GM23248 (cell line): ENCODE data around the gene ANKRD62. TPM values are rescaled to one million over a fixed set of nuclear protein-coding genes. Genes with fewer than 3 reads are reported as not detected.

ENCODE experiments used
- DNase-seq: peaks from one replicate; pipeline ENCODE4 v3.0.0-alpha.2; 2015
- H2AFZ ChIP-seq: fragments of 200-600 bp; sonication (generic); 2 replicates; pipeline ENCODE4 v1.6.1; 2016; ENCODE audit warnings: antibody characterized with exemption
- H3F3A ChIP-seq: fragments of 200-600 bp; sonication (generic); 2 replicates; pipeline ENCODE4 v1.6.1; 2016; ENCODE audit warnings: mild to moderate bottlenecking, antibody characterized with exemption, mixed run types; ENCODE audit not compliant: insufficient read depth
- H3K27ac ChIP-seq: fragments of 200-600 bp; sonication (generic); 2 replicates; pipeline ENCODE4 v1.5.1; 2016; ENCODE audit warnings: mild to moderate bottlenecking
- H3K27me3 ChIP-seq: fragments of 200-600 bp; sonication (generic); replicated peaks from 2 replicates; pipeline ENCODE4 v1.6.1; 2016; ENCODE audit warnings: mild to moderate bottlenecking; ENCODE audit not compliant: insufficient read depth
- H3K36me3 ChIP-seq: fragments of 200-600 bp; sonication (generic); 2 replicates; pipeline ENCODE4 v1.6.1; 2016; ENCODE audit warnings: low read depth, mild to moderate bottlenecking
- H3K4me1 ChIP-seq: fragments of 200-600 bp; sonication (generic); 2 replicates; pipeline ENCODE4 v1.6.1; 2016; ENCODE audit warnings: mild to moderate bottlenecking; ENCODE audit not compliant: insufficient read depth
- H3K4me2 ChIP-seq: fragments of 200-600 bp; sonication (generic); one replicate; pipeline ENCODE4 v1.6.1; 2016; ENCODE audit warnings: mild to moderate bottlenecking; ENCODE audit not compliant: unreplicated experiment
- H3K4me3 ChIP-seq: fragments of 200-600 bp; sonication (generic); 2 replicates; pipeline ENCODE4 v1.5.1; 2016; ENCODE audit warnings: mild to moderate bottlenecking
- H3K79me2 ChIP-seq: fragments of 200-600 bp; sonication (generic); 2 replicates; pipeline ENCODE4 v1.6.1; 2016; ENCODE audit warnings: mild to moderate bottlenecking; ENCODE audit not compliant: insufficient read depth
- H3K9ac ChIP-seq: fragments of 200-600 bp; sonication (generic); 2 replicates; pipeline ENCODE4 v1.6.1; 2016; ENCODE audit warnings: mild to moderate bottlenecking
- H3K9me2 ChIP-seq: fragments of 200-600 bp; sonication (generic); 2 replicates; pipeline ENCODE4 v1.6.1; 2016; ENCODE audit warnings: mixed run types, mild to moderate bottlenecking, moderate library complexity; ENCODE audit not compliant: insufficient read depth
- H3K9me3 ChIP-seq: fragments of 200-600 bp; sonication (generic); one replicate; pipeline ENCODE4 v1.6.1; 2017; ENCODE audit warnings: low read depth
- H4K20me1 ChIP-seq: fragments of 200-600 bp; sonication (generic); 2 replicates; pipeline ENCODE4 v1.6.0; 2016; ENCODE audit not compliant: insufficient read depth
- EZH2 ChIP-seq: fragments of 200-600 bp; sonication (generic); IDR thresholded peaks from 2 replicates; pipeline ENCODE4 v1.6.1; 2018; ENCODE audit warnings: antibody characterized with exemption, mild to moderate bottlenecking; ENCODE audit not compliant: insufficient read depth, poor library complexity, severe bottlenecking
- EZH2phosphoT487 ChIP-seq: fragments of 200-600 bp; sonication (generic); IDR thresholded peaks from 2 replicates; pipeline ENCODE4 v1.6.1; 2018; ENCODE audit warnings: antibody characterized with exemption, moderate library complexity, mild to moderate bottlenecking, low read depth; ENCODE audit not compliant: insufficient read depth
- WGBS, 2 experiments: methylation state at CpG; one replicate each; pipeline ENCODE4 v1.1.6; 2015 to 2017; ENCODE audit warnings: low lambda C conversion rate in 2 of 2, low coverage in 1 of 2; ENCODE audit errors: missing lambda C conversion rate in 2 of 2; 5-methylcytosine and 5-hydroxymethylcytosine counted together
- in situ Hi-C: fragments of 300-500 bp; cut with MboI; formaldehyde crosslinking; loops from 2 replicates; pipeline ENCODE4 v1.15.0; 2020
- polyA plus RNA-seq: library from polyadenylated mRNA; unstranded; fragments of >200 nt; fragmentation: Nextera tagmentation; extraction: Ambion mirVana; gene quantifications from 2 replicates; pipeline ENCODE4 v1.2.1, GENCODE V29; 2016
- small RNA-seq: library from RNA; depleted of rRNA; stranded (forward); fragments of <200 nt; gene quantifications from one replicate; pipeline ENCODE3, GENCODE V24; 2014; ENCODE audit warnings: low read depth, low replicate concordance
- total RNA-seq: library from RNA; depleted of rRNA; stranded (reverse); fragments of >200 nt; shearing (Covaris generic); gene quantifications from 2 replicates; pipeline ENCODE4 v1.2.3, GENCODE V29; 2014; rRNA removed

Gene ANKRD62
- total and polyA plus RNA-seq, 2 experiments from 2014 or later: not detected

GRCh38 chr18:12159446-12159845 lies 65.8 kb downstream of the ANKRD62 start:
- Histone ChIP-seq H3K9me3 (no peaks in the 10 kb centered on the region), H4K20me1 (no peaks in the 10 kb centered on the region), H3K4me2 (no peak overlapping the region), H3K36me3 (no peaks in the 10 kb centered on the region), H3F3A (no peaks in the 10 kb centered on the region), H3K9me2 (no peaks in the 10 kb centered on the region), H3K4me3 (no peak overlapping the region), H2AFZ (no peak overlapping the region), H3K27ac (no peak overlapping the region), H3K79me2 (no peaks in the 10 kb centered on the region), H3K27me3 (no peaks in the 10 kb centered on the region), H3K9ac (no peak overlapping the region), H3K4me1 (no peaks in the 10 kb centered on the region)
- WGBS, 2 experiments: 3 to 6% methylated on average over 1 of the region's 1 CpG
- DNase-seq: peak; percentile 51
- in situ Hi-C loops: no loop called here
- TF ChIP-seq EZH2 (no peak), EZH2phosphoT487 (no peak)

DNA sequence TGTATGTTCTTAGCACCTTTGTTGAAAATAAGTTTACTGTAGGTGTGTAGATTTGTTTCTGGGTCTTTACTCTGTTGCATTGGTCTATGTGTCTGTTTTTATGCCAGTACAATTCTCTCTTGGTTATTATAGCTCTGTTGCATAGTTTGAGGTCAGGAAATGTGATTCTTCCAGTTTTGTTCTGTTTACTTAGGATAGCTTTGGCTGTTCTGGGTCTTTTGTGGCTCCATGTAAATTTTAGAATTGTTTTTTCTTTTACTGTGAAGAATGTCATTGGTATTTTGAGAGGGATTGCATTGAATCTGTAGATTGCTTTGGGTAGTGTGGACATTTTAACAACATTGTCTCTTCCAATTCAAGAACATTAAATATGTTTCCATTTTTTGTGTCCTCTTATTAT lies 69.1 kb downstream of the ANKRD62 start:
- H3K4me3 ChIP-seq: no peak overlapping the region
- no peak overlapping the region for H3K27ac ChIP-seq
- no peak for TF ChIP-seq EZH2phosphoT487
- no peak for TF ChIP-seq EZH2
- H3K4me2 ChIP-seq: no peak overlapping the region
- no peaks in the 10 kb centered on the region for H3K9me3 ChIP-seq
- no peaks in the 10 kb centered on the region for H4K20me1 ChIP-seq
- H3K9me2 ChIP-seq: no peaks in the 10 kb centered on the region
- H3K27me3 ChIP-seq: no peaks in the 10 kb centered on the region
- H3K36me3 ChIP-seq: no peaks in the 10 kb centered on the region
- H3K79me2 ChIP-seq: no peaks in the 10 kb centered on the region
- in situ Hi-C loops: no loop called here
- no peak overlapping the region for H2AFZ ChIP-seq
- DNase-seq: no peak
- no peaks in the 10 kb centered on the region for H3K4me1 ChIP-seq
- no peak overlapping the region for H3K9ac ChIP-seq
- H3F3A ChIP-seq: no peaks in the 10 kb centered on the region

DNA sequence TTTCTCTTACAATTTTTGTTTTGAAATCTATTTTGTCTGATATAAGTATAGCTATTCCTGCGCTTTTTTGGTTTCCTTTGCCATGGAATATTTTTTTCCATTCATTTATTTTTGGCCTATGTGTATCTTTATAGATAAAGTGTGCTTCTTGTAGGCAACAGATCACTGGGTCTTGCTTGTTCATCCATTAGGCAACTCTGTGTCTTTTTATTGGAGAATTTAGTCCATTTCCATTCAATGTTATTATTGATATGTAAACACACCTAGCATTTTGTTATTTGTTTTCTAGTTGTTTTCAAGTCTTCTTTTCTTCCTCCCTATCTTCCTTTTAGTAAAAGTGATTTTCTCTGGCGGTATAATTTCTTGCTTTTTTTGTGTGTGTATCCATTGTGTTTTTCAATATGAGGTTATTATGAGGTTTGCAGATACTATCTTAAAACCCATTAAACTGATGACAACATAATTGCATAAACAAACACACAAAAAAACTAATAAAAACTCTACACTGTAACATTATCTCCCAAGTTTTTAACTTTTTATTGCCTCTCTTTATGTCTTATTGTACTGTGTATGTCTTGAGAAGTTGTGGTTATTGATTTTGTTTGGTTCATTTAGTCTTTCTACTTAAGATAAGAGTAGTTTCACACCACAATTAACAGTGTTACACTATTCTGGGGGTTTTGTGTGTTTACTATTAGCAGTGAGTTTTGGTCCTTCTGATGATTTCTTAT lies 71.6 kb downstream of the ANKRD62 start:
- WGBS, 2 experiments: 53 to 63% methylated on average over 2 of the region's 2 CpGs
- H3K79me2 ChIP-seq: no peaks in the 10 kb centered on the region
- no peaks in the 10 kb centered on the region for H3F3A ChIP-seq
- no peak overlapping the region for H3K4me2 ChIP-seq
- H3K27me3 ChIP-seq: no peaks in the 10 kb centered on the region
- H2AFZ ChIP-seq: no peak overlapping the region
- H4K20me1 ChIP-seq: no peaks in the 10 kb centered on the region
- in situ Hi-C loops: no loop called here
- TF ChIP-seq EZH2 (no peak), EZH2phosphoT487 (no peak)
- no peak overlapping the region for H3K9ac ChIP-seq
- H3K4me1 ChIP-seq: no peaks in the 10 kb centered on the region
- no peak overlapping the region for H3K4me3 ChIP-seq
- no peak overlapping the region for H3K27ac ChIP-seq
- H3K9me2 ChIP-seq: no peaks in the 10 kb centered on the region
- no peaks in the 10 kb centered on the region for H3K9me3 ChIP-seq
- DNase-seq: no peak
- H3K36me3 ChIP-seq: no peaks in the 10 kb centered on the region

Small RNA genes lying within 50 kb of the gene (small RNA-seq; reads per million reads assigned to genes)
- gene RNU6-324P: not detected

Other genes starting within 250 kb of the ANKRD62 start
- gene CHMP1B, start 242.4 kb upstream of the ANKRD62 start, total RNA-seq: 47.4 and 47.8 TPM in 2 replicates
- gene CHMP1B, start 242.4 kb upstream of the ANKRD62 start, polyA plus RNA-seq: 47.1 and 49.2 TPM in 2 replicates
- 25.6 and 34.8 TPM in 2 replicates for gene MPPE1, start 185.5 kb upstream of the ANKRD62 start, total RNA-seq
- 39.7 and 47.2 TPM in 2 replicates for gene MPPE1, start 185.5 kb upstream of the ANKRD62 start, polyA plus RNA-seq
- 11.1 and 13.0 TPM in 2 replicates for gene IMPA2, start 112.3 kb upstream of the ANKRD62 start, total RNA-seq
- gene IMPA2, start 112.3 kb upstream of the ANKRD62 start, polyA plus RNA-seq: 8.0 and 8.1 TPM in 2 replicates
- not detected in 2 replicates for gene CIDEA, start 160.5 kb downstream of the ANKRD62 start, total RNA-seq
- gene CIDEA, start 160.5 kb downstream of the ANKRD62 start, polyA plus RNA-seq: not detected in 2 replicates
- 608 and 817 TPM in 2 replicates for gene TUBB6, start 214.4 kb downstream of the ANKRD62 start, total RNA-seq
- 456 and 464 TPM in 2 replicates for gene TUBB6, start 214.4 kb downstream of the ANKRD62 start, polyA plus RNA-seq